Nucleus accumbens (tissue), 56 donors: Measurements from ENCODE around the gene EDC4.
"Not testable (repeated sequence)": the region's sequence is repeated elsewhere in the genome, so short reads cannot be mapped to it uniquely, and the experiment has no call there.

Experiments
- DNase-seq, 56 donors: peaks; one replicate each; lab custom pipeline; 2025; lab: John Stamatoyannopoulos, UW

The EDC4 gene

GRCh38 chr16:67846320-67847063 is 26.4 kb upstream of the EDC4 start, which contains the start of gene NUTF2:
TSS of gene NUTF2 (plus strand) at chr16:67846933. CDS start at chr16:67865131, 18,198 bp downstream.
- peak; percentile 33 to 98 (median 92) for DNase-seq

GRCh38 chr16:67847064-67847861 is 25.6 kb upstream of the EDC4 start, which contains the start of gene CENPT:
TSS of gene CENPT (minus strand) at chr16:67847693. CDS start at chr16:67833859, 13,834 bp downstream.
- DNase-seq: peak in 19 of 56 donors; percentile 36 to 86 (median 76)

GRCh38 chr16:67848118-67848517 is 24.7 kb upstream of the EDC4 start:
- no peak for DNase-seq

- DNase-seq: no peak
Measured at GRCh38 chr16:67853670-67854069, 19.2 kb upstream of the EDC4 start.

- no peak for DNase-seq
Measured at GRCh38 chr16:67855789-67856188, 17.1 kb upstream of the EDC4 start.

- DNase-seq: no peak
Measured at GRCh38 chr16:67856927-67857546, 15.8 kb upstream of the EDC4 start.

- peak in 7 of 56 donors; percentile 10 to 37 (median 16) for DNase-seq
Measured at GRCh38 chr16:67857547-67858233, 15.2 kb upstream of the EDC4 start.

- DNase-seq: no peak
Measured at GRCh38 chr16:67858500-67858899, 14.4 kb upstream of the EDC4 start.

GRCh38 chr16:67860589-67861398 is 12.1 kb upstream of the EDC4 start:
- DNase-seq: no peak

- DNase-seq: no peak
Measured at GRCh38 chr16:67861877-67862276, 11.0 kb upstream of the EDC4 start.

GRCh38 chr16:67862623-67863583 is 9.9 kb upstream of the EDC4 start:
- DNase-seq: peak in 5 of 56 donors; percentile 7 to 24 (median 17)

GRCh38 chr16:67864044-67864443 is 8.8 kb upstream of the EDC4 start:
- not testable (repeated sequence) for DNase-seq

- no peak for DNase-seq
Measured at GRCh38 chr16:67864594-67864993, 8.3 kb upstream of the EDC4 start.

GRCh38 chr16:67865318-67865717 is 7.5 kb upstream of the EDC4 start:
- DNase-seq: peak in 1 of 56 donors; percentile 3

- DNase-seq: no peak
Measured at GRCh38 chr16:67868290-67868689, 4.6 kb upstream of the EDC4 start.

- no peak for DNase-seq
Measured at GRCh38 chr16:67869653-67870052, 3.2 kb upstream of the EDC4 start.

- no peak for DNase-seq
Measured at GRCh38 chr16:67871256-67871655, 1.6 kb upstream of the EDC4 start.

GRCh38 chr16:67872131-67872630 is 671 bp upstream of the EDC4 start:
- no peak for DNase-seq
